ENCODE measurements around the gene SYT12.

DNA sequence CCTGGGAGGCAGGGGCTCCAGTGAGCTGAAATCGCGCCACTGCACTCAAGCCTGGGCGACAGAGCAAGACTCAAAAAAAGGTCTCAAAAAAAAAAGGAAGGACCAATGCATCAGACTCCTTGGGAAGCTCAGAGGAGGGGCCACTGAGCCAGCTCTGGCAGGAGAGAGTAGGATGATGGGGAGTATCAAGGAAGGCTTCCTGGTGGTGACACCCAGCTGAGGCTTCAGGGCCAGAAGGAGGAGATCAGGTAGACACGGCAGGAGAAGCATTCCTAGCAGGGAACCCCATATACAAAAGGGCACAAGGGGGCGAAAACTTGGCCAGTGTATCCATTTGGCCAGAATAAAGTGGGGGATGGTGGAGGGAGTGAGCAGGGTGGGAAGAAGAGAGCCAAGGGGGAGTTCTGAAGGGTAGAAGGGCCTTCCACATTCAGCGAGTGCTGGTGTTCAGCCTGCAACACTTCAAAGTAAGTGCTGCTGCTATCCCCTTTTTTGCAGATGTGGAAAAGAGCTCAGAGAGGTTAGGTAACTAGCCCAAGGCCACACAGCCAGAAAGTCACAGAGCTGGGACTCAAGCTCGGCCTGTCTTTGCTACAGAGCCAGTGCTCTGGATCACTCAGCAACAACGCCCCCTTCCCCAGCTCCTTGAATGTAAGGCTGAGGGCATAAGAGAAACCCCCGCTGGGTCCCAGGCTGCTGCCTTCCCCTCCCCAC lies 28.4 kb downstream of the SYT12 start:
- no peak for TF ChIP-seq EZH2 (IDR thresholded peaks at IDR 0.05; ENCODE audit: insufficient read depth, poor library complexity, severe bottlenecking)
- TF ChIP-seq EZH2phosphoT487 (IDR thresholded peaks at IDR 0.05; ENCODE audit: insufficient read depth, low read depth), result no peak

All from GM23248 (cell line).